B cell (primary cell): ENCODE results near the gene ATG7.

Experiments used
- EZH2 ChIP-seq: IDR thresholded peaks from 2 replicates; pipeline ENCODE4 v1.6.1; 2012; ENCODE audit warnings: borderline replicate concordance, low read depth, mild to moderate bottlenecking, moderate library complexity, low read length; ENCODE audit not compliant: insufficient read depth, poor library complexity, severe bottlenecking
- TF ChIP-seq, protein P1 (sequence below): fragments of 200-600 bp; IDR thresholded peaks from one replicate; pipeline ENCODE4 v1.8.0; 2022; ENCODE audit warnings: antibody characterized with exemption, mild to moderate bottlenecking

- TF ChIP-seq, protein P1, sequence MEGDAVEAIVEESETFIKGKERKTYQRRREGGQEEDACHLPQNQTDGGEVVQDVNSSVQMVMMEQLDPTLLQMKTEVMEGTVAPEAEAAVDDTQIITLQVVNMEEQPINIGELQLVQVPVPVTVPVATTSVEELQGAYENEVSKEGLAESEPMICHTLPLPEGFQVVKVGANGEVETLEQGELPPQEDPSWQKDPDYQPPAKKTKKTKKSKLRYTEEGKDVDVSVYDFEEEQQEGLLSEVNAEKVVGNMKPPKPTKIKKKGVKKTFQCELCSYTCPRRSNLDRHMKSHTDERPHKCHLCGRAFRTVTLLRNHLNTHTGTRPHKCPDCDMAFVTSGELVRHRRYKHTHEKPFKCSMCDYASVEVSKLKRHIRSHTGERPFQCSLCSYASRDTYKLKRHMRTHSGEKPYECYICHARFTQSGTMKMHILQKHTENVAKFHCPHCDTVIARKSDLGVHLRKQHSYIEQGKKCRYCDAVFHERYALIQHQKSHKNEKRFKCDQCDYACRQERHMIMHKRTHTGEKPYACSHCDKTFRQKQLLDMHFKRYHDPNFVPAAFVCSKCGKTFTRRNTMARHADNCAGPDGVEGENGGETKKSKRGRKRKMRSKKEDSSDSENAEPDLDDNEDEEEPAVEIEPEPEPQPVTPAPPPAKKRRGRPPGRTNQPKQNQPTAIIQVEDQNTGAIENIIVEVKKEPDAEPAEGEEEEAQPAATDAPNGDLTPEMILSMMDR, result no peak
- TF ChIP-seq EZH2, result no peak
These were observed 241.6 kb downstream of the ATG7 start for GRCh38 chr3:11513817-11514135.
